HG02588 (cell line): ENCODE results near the gene GATA1.

Source experiments
- ATAC-seq: cut with Tn5 transposase; IDR thresholded peaks from one replicate; pipeline ENCODE4 v1.9.1; 2021; ENCODE audit warnings: mild to moderate bottlenecking, moderate library complexity; ENCODE audit not compliant: unreplicated experiment

The GATA1 gene

GRCh38 chrX:48839686-48840085 is 53.3 kb downstream of the GATA1 start:
- ATAC-seq: no peak
